Measurements from ENCODE around the gene PTGDS. TPM values are rescaled to one million over a fixed set of nuclear protein-coding genes. Genes with fewer than 3 reads are reported as not detected.

Gene PTGDS
- total RNA-seq, 1 experiment from 2014 or later: not detected

DNA sequence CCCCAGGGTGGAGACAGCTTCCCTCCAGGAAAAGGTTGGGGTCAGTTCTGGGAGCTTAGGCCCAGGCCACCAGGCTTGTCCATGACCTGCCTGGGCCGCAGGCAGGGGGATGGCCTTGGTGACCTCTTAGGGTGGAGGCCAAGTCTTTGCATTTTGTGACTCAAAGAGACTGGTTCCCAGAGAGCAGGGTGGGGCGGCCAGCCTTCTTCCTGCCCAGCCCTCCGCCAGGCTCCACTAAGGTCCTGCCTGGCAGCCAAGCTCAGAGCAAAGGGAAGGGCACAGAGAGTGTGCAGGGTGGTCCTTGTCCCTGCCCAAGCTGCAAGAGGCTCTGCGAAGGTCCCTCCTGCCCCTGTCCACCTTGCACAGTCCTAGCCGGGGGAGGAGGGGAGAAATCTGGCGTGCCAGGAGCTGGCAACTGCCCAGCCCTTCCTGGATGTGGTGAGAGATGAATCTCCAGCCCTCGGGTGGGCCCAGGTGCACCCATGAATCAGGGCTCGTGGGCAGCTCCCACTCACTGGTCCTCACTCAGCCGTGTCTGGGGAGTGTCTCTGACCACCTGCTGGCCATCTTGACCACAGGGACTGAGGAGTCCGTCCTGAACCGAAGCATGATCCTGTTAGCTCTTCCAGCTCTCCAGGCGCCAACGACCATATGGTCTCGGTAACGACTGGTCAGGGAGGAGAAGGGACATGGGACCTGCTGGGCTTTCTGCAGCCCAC lies 2.3 kb upstream of the PTGDS start:
- ChIA-PET CTCF (interaction anchor here (1.3 kb wide), 1 partner anchor 55 kb away, joined by 3 read pairs; no protein-coding TSS in a partner anchor), POLR2A (interaction anchor here (0.8 kb wide), 1 partner anchor 17 kb away, joined by 4 read pairs; the partner anchor contains the start of gene PAXX)
- no peaks in the 10 kb centered on the region for H3K9me3 ChIP-seq
- Mint-ChIP-seq H3K9me3 (ENCODE audit: unreplicated experiment) (no peaks in the 10 kb centered on the region), H3K27me3 (ENCODE audit: insufficient read depth, unreplicated experiment) (no peaks in the 10 kb centered on the region), H3K4me3 (ENCODE audit: unreplicated experiment) (no peak overlapping the region), H3K36me3 (ENCODE audit: insufficient read depth, unreplicated experiment) (no peaks in the 10 kb centered on the region), H3K27ac (ENCODE audit: unreplicated experiment) (no peak overlapping the region), H3K4me1 (ENCODE audit: low read depth, unreplicated experiment) (no peaks in the 10 kb centered on the region)
- H3K36me3 ChIP-seq (ENCODE audit: control insufficient read depth, insufficient read depth, low read length): no peaks in the 10 kb centered on the region
- TF ChIP-seq, protein P1, sequence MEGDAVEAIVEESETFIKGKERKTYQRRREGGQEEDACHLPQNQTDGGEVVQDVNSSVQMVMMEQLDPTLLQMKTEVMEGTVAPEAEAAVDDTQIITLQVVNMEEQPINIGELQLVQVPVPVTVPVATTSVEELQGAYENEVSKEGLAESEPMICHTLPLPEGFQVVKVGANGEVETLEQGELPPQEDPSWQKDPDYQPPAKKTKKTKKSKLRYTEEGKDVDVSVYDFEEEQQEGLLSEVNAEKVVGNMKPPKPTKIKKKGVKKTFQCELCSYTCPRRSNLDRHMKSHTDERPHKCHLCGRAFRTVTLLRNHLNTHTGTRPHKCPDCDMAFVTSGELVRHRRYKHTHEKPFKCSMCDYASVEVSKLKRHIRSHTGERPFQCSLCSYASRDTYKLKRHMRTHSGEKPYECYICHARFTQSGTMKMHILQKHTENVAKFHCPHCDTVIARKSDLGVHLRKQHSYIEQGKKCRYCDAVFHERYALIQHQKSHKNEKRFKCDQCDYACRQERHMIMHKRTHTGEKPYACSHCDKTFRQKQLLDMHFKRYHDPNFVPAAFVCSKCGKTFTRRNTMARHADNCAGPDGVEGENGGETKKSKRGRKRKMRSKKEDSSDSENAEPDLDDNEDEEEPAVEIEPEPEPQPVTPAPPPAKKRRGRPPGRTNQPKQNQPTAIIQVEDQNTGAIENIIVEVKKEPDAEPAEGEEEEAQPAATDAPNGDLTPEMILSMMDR (IDR thresholded peaks at IDR 0.05; ENCODE audit: insufficient read depth in 1 of 2, low read depth in 1 of 2, low read length in 1 of 2, severe bottlenecking in 1 of 2, unreplicated experiment in 1 of 2): no peak
- no TSS peak for BruUV-seq (replicated peaks)
- H3K27me3 ChIP-seq (replicated peaks; ENCODE audit: control insufficient read depth, insufficient read depth, low read length): no peaks in the 10 kb centered on the region
- no peak for DNase-seq
- H3K4me1 ChIP-seq: no peaks in the 10 kb centered on the region
- H3K4me3 ChIP-seq (ENCODE audit: low read depth, low read length): no peak overlapping the region
- intact Hi-C loops (cut with micrococcal nuclease; ENCODE audit: unreplicated experiment): no loop called here

DNA sequence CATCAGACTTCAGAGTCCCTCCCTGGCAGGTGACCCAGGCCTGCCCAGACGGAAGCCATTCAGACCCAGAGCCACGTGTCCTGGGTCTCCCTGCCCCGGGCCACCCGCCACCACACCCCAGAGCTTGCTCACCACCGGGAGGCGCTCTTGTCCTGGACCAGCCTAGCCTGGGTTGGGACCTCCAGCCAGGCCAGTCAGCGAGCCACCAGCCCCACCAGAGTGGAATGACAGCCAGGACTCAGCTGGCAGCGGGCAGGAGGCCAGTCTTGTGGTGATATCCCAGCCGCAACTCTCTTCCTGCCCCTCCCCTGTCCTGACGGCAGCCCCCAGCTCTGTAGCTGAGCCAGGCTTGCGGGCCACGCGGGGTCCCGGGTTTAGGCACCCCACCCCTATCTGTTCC lies 1.7 kb upstream of the PTGDS start:
- Mint-ChIP-seq H3K9me3 (ENCODE audit: unreplicated experiment) (no peaks in the 10 kb centered on the region), H3K36me3 (ENCODE audit: insufficient read depth, unreplicated experiment) (no peaks in the 10 kb centered on the region), H3K4me3 (ENCODE audit: unreplicated experiment) (no peak overlapping the region), H3K27ac (ENCODE audit: unreplicated experiment) (no peak overlapping the region), H3K27me3 (ENCODE audit: insufficient read depth, unreplicated experiment) (no peaks in the 10 kb centered on the region), H3K4me1 (ENCODE audit: low read depth, unreplicated experiment) (no peaks in the 10 kb centered on the region)
- POLR2A ChIA-PET: interaction anchor here (0.8 kb wide), 1 partner anchor 16 kb away, joined by 4 read pairs; the partner anchor contains the start of gene PAXX
- Histone ChIP-seq H3K27me3 (replicated peaks; ENCODE audit: control insufficient read depth, insufficient read depth, low read length) (no peaks in the 10 kb centered on the region), H3K4me3 (ENCODE audit: low read depth, low read length) (no peak overlapping the region), H3K9me3 (no peaks in the 10 kb centered on the region), H3K4me1 (no peaks in the 10 kb centered on the region), H3K36me3 (ENCODE audit: control insufficient read depth, insufficient read depth, low read length) (no peaks in the 10 kb centered on the region)
- TF ChIP-seq, protein P1 (IDR thresholded peaks at IDR 0.05; ENCODE audit: insufficient read depth in 1 of 2, low read depth in 1 of 2, low read length in 1 of 2, severe bottlenecking in 1 of 2, unreplicated experiment in 1 of 2): no peak
- CTCF ChIA-PET: no interaction called here
- DNase-seq: no peak
- intact Hi-C loops (cut with micrococcal nuclease; ENCODE audit: unreplicated experiment): no loop called here
- BruUV-seq (replicated peaks): no TSS peak

DNA sequence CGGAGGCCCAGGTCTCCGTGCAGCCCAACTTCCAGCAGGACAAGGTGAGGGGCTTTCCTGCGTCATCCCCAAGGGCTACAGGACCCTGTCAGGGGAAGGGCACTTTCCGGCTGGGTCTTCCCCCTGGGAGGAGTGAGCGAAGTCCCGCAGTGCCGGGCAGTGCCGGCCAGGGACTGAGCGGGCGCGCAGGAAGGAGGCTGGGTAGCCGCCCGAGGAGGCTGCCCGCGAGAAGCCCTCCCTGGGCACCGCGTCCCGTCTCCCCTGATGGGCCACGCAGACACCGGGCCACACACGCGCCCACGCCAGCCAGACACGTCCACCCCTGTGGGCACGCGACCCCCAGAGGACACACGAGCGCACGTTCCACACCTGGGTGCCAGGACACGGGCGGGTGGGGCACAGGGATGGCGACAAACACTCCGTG lies 357 bp downstream of the PTGDS start:
- H3K4me1 ChIP-seq: no peaks in the 10 kb centered on the region
- Mint-ChIP-seq H3K27me3 (ENCODE audit: insufficient read depth, unreplicated experiment) (no peaks in the 10 kb centered on the region), H3K27ac (ENCODE audit: unreplicated experiment) (no peak overlapping the region), H3K4me1 (ENCODE audit: low read depth, unreplicated experiment) (no peaks in the 10 kb centered on the region), H3K9me3 (ENCODE audit: unreplicated experiment) (no peaks in the 10 kb centered on the region), H3K4me3 (ENCODE audit: unreplicated experiment) (no peak overlapping the region), H3K36me3 (ENCODE audit: insufficient read depth, unreplicated experiment) (no peaks in the 10 kb centered on the region)
- POLR2A ChIA-PET: no interaction called here
- intact Hi-C loops (cut with micrococcal nuclease; ENCODE audit: unreplicated experiment): no loop called here
- DNase-seq: no peak
- no peaks in the 10 kb centered on the region for H3K36me3 ChIP-seq (ENCODE audit: control insufficient read depth, insufficient read depth, low read length)
- no peaks in the 10 kb centered on the region for H3K27me3 ChIP-seq (replicated peaks; ENCODE audit: control insufficient read depth, insufficient read depth, low read length)
- TF ChIP-seq, protein P1 (IDR thresholded peaks at IDR 0.05; ENCODE audit: insufficient read depth in 1 of 2, low read depth in 1 of 2, low read length in 1 of 2, severe bottlenecking in 1 of 2, unreplicated experiment in 1 of 2): no peak
- no TSS peak for BruUV-seq (replicated peaks)
- CTCF ChIA-PET: interaction anchor here (0.6 kb wide), 1 partner anchor 18 kb away, joined by 7 read pairs; no protein-coding TSS in a partner anchor
- H3K9me3 ChIP-seq: no peaks in the 10 kb centered on the region
- H3K4me3 ChIP-seq (ENCODE audit: low read depth, low read length): no peak overlapping the region

Data from Caco-2 (cell line).